Middle frontal gyrus (tissue), 1 donor: ENCODE measurements around the gene ZSCAN12.

ENCODE experiments used
- DNase-seq: peaks from one replicate; pipeline ENCODE4 v3.0.0-alpha.2; 2015; ENCODE audit warnings: low spot score; ENCODE audit errors: extremely low spot score

Gene ZSCAN12

DNA sequence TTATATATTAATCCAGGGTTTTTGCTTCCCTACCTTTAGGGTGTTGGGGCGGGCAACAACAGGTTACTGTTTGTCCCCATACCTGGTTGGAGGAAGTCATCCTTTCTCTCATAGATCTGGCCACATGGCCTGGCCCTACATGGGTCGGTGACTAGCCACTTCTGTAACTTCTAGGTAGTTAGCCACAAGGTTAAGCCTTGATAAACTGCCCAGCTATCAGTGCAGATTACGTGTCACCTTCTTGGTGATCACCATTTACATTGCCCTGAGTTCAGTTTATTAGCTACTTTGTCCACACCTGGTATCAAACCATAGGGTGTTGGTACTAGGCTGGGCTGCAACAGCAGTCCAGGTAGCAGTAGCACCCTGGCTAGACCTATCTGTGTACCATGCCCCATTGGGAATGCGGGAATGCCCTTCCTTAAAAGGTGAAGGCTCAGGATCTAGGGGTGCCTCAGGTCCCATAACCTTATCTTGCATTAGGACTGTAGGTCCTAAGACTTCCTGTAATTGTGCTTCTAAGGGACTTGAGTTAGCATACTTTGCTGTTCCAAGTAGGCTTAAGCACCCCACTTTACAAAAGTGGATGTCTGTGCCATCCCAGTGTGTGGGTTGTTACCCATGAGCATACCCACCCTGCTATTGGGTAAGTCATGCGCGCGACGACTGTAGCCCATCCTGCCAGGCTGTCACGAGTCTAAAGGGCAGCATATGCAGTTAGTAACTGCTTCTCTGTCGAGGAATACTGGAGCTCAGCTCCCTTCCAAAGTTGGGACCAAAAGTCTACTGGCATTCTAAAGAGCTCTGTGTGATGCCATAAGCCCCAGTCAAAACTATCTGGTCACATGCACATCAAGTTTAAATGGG is 44.6 kb downstream of the ZSCAN12 start:
- no peak for DNase-seq

DNA sequence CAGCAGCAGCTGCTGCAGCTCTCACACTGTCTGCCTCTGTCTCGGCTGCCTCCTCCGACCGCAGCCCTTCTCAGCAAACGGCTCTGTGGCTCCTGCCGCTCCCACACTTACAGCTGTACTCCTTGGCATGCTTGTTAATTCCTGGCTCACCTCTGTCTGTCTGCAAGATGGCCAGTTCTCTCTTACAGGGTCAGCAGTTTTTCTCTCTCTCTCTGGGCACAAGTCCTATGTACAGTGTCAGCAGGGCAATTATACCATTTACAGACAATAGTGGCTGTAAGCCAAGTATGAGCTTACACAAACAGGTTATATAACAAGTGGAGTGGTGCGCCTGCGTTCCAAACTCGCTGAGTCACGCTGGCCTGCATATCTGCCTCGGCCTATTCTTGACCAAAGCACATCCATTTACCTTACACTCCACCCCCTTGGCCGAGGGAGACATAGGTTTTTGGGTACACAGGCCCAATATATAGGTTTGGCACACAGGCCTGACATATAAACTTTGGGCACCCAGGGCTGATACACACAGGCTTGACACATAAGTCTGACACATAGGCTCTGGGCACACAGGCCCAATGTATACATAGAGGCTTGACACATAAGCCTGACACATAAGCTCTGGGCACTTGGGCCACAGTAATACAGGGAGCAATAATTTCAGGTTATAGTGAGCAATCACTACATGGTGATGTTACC is 45.4 kb downstream of the ZSCAN12 start:
- DNase-seq: no peak

DNA sequence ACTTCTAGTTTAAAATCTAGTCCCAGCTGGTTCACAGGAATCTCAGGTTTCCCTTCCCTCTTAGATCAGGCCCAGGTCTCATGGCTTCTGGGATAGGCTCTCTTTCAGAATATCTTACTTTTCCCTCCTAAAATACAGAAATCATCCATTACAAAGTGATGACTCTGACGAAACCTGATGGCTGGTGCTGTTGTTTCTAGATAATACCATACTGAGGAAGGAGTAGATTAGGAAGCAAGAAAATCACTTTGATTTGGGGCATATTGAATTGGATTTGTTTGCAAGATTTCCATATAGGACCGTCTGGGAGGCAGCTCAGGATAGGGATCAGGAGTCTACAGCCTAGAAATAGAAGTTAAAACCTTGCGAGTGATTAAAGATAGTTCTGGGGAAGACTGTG is 46.2 kb downstream of the ZSCAN12 start:
- DNase-seq: no peak

DNA sequence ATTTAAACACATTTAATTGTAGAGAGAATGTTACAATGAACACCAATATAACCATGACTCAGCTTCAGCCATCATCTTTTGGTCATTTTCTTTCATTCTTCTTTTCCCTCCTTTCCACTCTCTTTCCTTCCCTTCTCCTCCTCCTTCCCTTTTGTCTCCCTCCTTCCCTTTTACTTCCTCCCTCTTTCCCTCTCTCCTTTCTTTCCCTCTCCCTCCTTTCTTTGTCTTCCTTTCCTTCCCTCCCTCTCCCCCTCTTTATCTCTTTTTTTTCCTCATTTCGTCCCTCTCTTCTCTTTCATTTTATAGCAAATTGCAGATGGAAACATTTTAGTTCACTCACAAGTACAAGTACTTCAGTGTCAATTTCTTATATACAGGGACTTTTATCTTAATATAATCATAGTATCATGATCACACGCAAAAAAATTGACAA is 48.0 kb downstream of the ZSCAN12 start:
- DNase-seq: no peak

DNA sequence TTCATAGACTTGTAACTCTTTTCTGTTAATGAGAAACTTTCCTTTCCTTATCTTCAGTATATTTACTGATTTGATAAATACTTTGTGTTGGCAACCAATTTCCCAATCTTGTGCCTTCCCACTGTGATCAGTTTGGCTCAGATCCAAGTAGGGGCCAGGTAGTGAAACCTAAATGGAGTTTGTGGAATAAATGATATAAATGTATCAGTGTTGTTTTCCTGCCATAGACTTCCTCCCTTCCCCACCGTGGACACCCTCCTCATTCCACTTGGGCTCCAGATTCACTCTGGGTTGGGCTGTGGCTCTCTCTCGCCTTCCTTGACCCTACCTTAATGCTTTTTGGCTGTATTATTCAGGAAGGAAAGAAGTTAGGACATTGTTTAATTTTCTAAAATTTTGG is 48.5 kb downstream of the ZSCAN12 start:
- DNase-seq: no peak

DNA sequence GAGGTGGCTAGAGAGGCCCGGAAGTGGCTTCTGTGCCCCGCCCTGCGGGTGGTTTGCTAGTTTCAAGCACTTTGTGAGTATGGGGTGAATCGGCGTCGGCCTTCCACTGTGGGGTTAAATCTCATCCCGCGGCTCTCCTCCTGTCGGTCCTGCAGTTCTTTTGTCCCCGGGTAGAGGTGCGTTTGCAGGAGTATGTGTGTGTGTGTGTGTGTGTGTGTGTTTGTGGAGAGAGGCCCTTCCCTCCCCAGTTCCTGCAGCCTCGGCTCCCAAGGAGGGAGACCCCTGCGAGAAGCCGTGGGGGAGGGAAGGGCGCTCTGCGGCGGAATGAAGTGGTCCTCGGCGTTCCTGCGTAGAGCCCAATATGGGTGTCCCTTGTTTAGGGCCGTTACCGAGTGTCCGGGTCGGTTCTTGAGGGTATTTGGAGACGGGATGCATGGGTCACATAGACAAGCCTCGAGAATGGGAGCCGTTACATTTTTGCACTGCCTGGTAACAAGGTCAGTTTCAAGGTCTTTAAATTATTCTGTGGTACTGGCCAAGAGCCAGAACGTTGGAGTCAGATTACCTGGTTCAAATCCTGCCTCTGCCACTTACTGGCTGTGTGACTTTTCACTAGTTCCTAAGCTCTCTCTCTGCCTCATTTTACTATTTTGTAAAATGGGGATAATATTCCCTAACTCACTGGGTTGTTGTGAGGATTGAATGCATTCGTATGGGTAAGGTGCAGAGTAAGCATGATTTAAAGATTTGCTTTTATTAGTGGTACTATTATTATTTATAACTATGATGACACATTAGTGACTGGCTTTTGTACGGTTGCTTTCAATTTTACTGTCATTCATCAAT is 49.4 kb downstream of the ZSCAN12 start, which contains the start of gene ZKSCAN3:
ZKSCAN3 (plus strand) TSS at position 56 of the 846 bp plus-strand sequence. CDS start 9,640 bp downstream, outside the sequence.
- peak; percentile 76 for DNase-seq

DNA sequence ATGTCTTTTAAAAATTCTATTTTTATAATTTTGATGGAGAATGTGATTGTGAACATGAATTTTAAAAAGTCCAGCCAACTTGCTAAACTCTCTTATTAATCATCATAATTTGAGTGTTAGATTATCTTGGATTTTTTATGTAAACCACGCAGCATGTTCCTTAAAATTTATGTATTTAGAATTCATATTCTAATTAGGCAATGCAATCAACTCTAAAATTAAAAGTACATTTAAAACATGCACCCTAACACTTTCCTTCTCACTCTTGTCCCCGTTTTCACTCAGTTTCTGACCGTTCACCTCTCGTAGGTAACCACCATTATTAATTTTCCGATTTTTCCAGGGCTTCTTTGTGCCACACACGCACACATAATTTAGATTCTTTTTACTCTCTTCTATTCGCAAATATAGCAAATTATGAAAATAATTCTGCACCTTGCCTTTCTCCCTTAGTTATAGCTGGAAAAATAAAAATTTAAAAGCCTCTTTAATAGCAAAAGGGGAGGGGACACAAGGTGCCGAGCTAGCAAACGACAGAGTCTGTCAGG is 50.1 kb downstream of the ZSCAN12 start:
- DNase-seq: no peak

DNA sequence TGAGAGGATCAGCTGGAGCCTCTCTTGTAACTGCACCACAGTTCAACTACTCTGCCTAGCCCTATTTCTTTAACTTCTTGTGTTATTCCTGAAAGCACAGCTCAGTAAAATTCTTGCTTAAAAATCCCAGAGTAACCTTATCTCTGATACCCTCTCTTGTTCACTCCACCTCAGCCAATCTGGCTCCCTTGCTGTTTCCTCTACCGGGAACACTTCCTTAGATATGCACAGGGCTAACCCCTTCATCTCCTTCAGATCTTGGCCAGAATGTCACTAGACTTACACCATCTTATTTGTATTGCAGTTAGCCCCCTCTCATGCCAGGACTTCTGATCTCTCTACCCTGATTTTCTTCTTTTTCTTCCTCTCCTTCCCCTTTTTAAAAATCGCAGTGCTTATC is 52.4 kb downstream of the ZSCAN12 start:
- DNase-seq: no peak

DNA sequence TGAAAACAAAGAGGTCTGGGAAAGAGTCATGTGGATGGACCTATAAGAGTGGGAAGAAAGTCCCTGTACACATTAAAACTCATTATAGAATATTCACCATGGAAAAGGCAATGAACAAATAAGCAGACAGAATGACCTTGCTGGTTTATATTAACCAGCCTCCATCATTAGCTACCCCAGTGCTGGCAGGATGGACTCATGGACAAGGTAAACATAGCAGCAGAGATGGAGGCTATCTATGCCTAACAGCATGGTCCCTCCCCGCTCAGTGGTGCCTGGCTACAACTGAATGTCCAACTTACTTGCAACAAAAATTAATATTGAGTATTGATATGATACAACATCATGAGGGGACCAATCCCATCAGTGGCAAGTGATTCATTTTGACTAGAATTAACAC is 54.3 kb downstream of the ZSCAN12 start:
- DNase-seq: no peak

DNA sequence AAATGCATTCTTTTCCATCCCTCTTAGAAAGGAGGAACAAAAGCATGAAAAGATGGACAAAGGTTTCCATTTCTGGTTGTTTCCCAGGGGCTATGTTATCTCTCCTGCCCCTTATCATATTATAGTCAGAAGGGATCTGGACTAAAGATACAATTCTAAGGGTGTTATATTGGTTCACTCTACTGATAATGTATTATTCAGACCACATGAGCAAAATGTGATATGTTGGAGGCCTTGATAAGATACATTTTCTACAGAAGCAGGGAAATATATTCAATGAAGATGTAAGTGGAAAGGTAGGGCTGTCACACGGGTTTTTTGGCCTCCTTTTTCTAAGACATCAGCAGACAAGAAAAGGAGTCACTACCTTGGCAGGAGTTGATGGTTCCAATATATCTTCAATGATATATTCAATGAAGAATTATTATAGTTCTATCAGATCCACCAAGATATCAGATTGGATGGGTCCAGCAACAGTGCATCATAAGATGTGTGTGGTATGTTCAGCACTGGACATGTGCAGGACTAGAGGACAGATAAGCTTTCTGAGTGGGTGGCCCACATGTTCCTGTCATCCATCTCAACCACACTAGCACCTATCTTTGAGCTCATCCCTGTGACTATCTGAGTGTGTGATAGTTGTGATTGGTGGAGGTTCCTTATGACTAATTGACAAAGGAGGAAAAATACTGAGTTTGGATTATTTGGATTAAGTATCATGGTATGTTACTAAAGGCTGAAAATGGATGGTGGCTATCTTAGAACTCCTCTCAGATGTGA is 55.5 kb downstream of the ZSCAN12 start:
- DNase-seq: no peak

DNA sequence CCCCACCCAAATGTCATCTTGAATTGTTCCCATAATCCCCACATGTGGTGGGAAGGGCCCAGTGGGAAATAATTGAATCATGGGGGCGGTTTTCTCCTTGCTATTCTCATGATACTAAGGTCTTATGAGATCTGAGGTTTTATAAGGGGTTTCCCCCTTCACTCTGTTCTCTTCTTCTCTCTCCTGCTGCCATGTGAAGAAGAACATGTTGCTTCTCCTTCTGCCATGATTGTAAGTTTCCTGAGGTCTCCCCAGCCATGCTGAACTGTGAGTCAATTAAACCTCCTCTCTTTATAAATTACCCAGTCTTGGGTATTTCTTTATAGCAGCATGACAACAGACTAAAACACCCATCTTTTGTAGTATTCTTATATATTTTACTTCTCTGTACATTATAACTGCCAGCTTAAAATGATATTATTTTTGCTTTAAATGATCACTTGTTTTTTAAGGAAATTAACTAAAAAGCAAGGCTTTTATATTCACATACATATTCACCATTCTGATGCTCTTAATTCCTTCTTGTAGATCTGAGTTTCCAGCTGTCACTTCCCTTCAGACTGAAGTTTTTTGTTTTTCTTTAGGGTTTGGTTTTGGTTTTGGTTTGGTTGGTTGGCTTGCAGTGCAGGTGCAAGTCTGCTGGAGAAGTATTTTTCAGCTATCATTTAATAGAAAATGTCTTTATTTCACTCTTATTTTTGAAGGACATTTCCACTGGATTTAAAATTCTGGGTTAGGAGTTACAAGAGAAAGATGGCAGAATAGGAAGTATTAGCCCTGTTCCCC is 59.0 kb downstream of the ZSCAN12 start:
- DNase-seq: no peak

DNA sequence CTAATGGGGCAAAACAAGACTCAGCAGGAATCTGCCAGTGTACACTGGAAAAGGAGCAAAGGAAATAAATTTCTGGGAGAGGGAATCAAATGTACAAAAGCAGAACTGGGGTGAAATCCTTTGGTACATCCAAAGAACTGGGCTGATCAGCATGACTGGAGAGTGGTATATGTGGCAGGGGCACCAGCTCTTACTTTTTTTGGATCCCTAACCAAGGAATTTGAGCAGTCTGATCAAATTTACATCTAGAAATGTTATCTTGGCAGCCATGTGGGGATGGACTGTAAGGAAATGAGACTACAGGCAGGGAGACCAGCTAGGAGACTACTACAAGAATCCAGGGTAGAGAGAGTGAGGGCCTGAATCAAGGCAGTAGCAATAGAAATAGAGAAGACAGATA is 62.4 kb downstream of the ZSCAN12 start:
- DNase-seq: no peak

DNA sequence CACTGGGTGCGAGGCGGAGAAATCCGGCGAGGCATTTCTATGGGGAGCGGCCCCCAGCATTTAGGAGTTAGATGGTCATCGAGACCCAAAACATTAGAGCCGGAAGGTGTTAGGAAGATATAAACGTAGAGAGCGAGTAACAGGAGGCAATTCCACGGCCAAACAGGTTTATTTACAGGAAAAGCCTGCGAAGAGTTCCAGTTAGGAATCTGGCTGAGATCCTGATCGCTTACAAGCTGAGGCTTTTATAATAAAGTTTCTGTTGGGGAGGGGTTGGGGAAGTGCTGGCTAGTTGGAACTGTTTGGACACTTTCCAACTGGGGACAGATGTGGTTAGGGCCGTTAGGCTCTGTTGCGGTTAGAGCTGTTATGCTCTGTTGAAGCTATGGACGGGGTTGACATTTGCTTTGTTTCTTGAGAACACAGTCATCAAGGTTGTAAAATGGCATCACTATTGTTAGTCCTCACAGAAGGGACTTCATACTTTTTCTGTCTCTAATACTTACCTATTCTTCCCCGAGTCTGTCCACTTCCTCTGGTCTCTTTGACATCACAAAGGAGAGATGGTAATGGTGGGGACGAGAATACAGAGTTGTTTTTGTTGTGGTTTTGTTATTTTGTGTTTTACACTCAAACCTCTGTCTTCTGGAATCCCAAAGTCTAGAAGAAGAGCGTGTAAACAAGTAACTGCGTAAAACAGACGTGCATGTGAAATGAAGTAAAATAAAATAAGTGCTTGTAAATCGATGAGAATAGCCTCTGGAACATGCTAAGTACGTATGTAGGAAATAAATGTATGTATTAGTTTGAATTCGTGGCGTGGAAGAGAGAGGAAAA is 63.0 kb downstream of the ZSCAN12 start:
- DNase-seq: no peak

DNA sequence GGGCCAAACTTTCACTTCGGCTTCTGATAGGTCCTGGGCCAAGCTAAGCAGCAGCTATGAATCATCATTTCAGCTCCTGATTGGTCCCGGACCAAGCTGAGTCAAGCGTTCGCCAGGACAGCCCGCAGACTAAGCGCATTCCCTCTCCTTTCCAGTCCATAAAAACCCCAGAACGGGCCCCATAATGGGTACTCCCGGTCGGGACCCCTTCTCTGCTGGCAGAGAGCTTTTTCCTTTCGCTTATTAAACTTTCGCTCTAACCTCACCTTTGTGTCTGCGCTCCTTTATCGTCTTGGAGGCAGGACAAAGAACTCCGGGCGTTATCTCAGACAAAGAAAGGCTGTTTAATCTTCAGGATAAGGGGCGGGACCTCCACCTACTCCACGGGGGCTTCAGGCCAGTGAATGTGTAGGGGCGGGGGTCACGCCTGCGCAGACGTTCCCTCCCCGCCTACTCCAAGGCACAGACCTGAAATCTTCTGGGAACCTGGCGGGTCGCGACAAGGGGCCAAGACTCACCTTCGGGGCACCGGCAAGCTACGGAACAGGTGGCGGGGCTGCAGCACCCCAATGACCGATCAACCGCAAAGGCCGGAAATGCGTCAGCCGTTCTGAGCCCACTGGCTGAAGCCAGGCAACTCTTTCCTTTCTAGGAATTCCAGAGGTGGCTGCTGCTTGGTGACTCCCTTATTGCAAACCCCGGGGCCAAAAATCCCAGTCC is 63.8 kb downstream of the ZSCAN12 start, which contains the start of gene ZSCAN31:
ZSCAN31 (minus strand) TSS at position 585 of the 720 bp plus-strand sequence. CDS start 6,465 bp downstream, outside the sequence.
- peak; percentile 85 for DNase-seq

DNA sequence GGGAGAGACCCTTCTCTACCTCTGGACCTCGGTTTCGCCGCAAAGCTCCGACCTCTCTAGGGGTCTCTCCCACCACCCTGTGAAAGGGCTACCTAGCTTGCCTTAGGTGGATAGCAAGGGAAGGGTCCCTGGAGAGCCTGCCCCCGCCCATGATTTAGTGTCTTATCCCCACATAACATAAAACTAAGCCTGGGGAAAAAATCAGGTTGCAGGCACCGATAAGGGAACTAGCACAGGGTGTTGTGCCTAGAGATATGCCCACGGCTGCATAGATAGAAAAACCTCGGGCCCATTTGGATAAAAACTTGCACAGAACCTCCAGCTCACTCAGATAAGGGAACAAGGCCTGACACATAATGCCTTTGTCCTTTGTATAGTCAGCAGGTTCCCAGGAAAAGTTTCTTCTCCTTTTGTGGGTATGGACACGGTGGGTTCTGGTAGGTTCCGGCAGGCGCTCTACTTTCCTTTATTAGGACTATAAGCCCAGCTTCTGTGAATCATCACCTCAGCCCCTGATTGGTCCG is 64.4 kb downstream of the ZSCAN12 start:
- DNase-seq: no peak

DNA sequence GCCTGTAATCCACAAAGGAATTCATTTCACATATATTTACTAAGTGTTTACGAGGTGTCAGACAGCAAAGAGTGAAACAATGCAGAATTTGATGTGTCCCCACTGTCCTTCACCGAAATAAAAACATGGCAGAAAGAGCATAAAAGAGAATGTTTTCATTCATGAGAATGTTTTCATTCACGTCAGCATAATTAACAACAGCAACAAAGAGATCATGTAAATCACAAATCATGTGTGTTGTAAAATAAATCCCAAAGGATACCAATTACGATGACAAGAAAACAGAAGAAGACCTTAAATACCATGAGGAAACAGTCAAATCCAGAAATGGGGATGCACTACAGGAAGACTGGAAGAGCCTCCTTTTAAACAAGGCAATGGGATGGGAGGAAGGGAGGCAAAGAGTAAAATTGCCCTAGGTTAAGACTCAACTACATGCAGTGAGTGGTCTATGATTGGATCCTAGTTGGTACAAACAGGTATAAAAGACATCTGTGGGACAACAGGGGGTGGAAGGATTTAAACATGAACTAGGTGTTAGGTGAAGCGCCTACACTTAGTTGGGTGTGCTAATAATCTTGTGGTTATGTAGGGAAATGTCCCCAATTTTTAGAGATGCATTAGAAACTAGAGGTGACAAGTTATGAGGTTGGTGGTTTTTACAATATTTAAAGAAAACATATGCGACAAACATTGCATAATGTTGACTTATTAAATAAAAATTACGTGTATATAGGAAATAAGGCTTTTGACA is 65.1 kb downstream of the ZSCAN12 start:
- DNase-seq: no peak

DNA sequence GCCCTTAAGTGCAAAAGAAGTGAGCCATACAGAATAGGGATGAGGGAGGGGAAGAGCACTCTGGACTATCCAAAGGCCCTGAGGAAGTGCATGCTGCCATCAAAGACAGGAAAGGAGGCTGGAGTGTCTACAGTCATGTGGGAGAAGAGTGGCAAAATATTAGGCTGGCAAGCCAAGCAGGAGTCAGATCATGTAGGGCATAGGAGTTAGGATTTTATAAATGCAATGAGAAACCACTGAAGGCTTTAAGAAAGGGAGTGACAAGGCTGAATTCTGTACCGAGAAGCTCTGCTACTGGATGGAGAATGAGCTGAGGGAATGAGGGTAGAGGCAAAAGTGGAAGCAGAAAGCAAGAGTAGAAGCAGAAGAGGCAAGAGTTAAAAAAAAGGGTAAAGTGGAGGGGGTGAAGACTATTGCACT is 65.9 kb downstream of the ZSCAN12 start:
- no peak for DNase-seq
